Measurements from ENCODE around the gene FGFR2. TPM values are rescaled to one million over a fixed set of nuclear protein-coding genes. Genes with fewer than 3 reads are reported as not detected.

FGFR2 gene
- total and polyA plus RNA-seq, 2 donors (not counting 3 experiments of a cell fraction or from before 2014, with no cell fraction given) = 0.06 TPM; not detected in 1

DNA sequence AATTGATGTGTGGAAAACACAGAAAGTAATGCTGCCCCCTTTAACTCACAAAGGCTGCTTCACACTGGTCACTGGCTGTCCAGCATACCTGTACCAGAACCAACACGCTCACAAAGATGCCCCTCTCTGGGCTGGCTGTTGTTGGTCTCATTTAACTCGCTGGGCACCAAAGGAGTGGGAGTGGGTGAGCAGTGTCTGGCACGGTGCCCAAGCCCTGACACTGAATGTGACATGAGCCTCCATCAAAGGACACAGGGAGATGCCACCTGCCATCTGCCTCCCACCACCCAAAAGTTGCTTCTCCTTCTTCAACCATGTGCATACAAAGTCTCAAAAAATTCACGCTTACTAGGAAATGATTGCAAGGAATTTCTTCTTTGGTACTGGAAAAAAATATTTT lies 86.8 kb downstream of the FGFR2 start:
- no peaks in the 10 kb centered on the region for H3K9me3 ChIP-seq (replicated peaks; ENCODE audit: control insufficient read depth, insufficient read depth, low read length)
- TF ChIP-seq FOS (IDR thresholded peaks at IDR 0.05; ENCODE audit: borderline replicate concordance, insufficient read depth, low read length) = no peak
- intact Hi-C loops (cut with micrococcal nuclease) = no loop called here
- H3K9me1 ChIP-seq (replicated peaks; ENCODE audit: control insufficient read depth, extremely low read depth, insufficient read depth, low read length) = no peaks in the 10 kb centered on the region
- H2AFZ ChIP-seq (ENCODE audit: low read depth, low read length) = no peak overlapping the region
- H3K9ac ChIP-seq (replicated peaks; ENCODE audit: extremely low read depth, insufficient read depth, low read length) = no peak overlapping the region
- no peak overlapping the region for H3K27ac ChIP-seq (ENCODE audit: insufficient read depth, low read depth, low read length)
- BruUV-seq (replicated peaks) = no TSS peak
- no peak overlapping the region for H3K4me2 ChIP-seq (ENCODE audit: insufficient read depth, low read length)
- H3K36me3 ChIP-seq (ENCODE audit: control insufficient read depth in 2 of 2, extremely low read depth in 1 of 2, insufficient read depth in 2 of 2, low read length in 2 of 2) = no peaks in the 10 kb centered on the region
- dilution Hi-C loops (cut with MboI; ENCODE audit: extremely low pct_ligation_motif_present, low sequenced_read_pairs) = no loop called here
- no peaks in the 10 kb centered on the region for H3K4me1 ChIP-seq (ENCODE audit: control insufficient read depth, extremely low read depth, insufficient read depth, low read length)
- ChIA-PET POLR2A (no interaction called here), CTCF (no interaction called here)
- no peaks in the 10 kb centered on the region for H3K27me3 ChIP-seq (ENCODE audit: control insufficient read depth in 2 of 2, insufficient read depth in 2 of 2, low read length in 2 of 2)
- no peak overlapping the region for H3K4me3 ChIP-seq (replicated peaks in 1 of 3; ENCODE audit: insufficient read depth in 1 of 3, low read depth in 1 of 3, low read length in 3 of 3)
- H4K20me1 ChIP-seq (replicated peaks; ENCODE audit: control insufficient read depth, extremely low read depth, insufficient read depth, low read length) = no peaks in the 10 kb centered on the region
- FAIRE-seq = no peak
- no peak for DNase-seq (ENCODE audit: low read depth, low spot score)
- H3K79me2 ChIP-seq (ENCODE audit: control insufficient read depth, insufficient read depth, low read length) = no peaks in the 10 kb centered on the region

DNA sequence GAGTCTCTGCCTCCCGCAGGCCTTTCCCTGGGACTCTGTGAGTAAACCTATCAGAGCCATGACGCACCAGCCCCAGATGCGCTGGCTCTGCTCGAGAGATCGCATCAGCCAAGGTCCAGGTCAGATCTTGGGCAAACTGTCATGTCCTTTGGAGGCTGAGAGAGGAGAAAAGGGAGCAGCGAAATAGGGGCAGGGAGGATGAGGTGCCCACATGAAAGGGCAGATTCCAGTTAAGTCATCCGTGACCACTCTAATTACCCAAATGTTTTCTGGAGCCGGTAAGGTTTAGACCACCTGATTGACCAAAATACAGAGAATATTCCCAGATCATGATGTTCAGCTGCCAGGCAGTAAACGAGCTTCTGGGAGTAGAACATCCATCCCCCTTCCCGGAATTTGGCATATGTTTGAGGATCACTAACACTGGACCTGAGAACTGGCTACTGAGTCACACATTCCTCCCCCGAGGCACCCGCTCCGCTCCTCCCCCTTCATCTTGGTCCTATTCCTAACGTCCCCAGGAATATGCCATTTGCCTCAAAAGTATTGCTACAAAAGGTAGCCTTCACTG lies 88.0 kb downstream of the FGFR2 start:
- Histone ChIP-seq H3K4me2 (ENCODE audit: insufficient read depth, low read length) (no peak overlapping the region), H3K9me3 (replicated peaks; ENCODE audit: control insufficient read depth, insufficient read depth, low read length) (no peaks in the 10 kb centered on the region), H3K27me3 (ENCODE audit: control insufficient read depth in 2 of 2, insufficient read depth in 2 of 2, low read length in 2 of 2) (no peaks in the 10 kb centered on the region), H3K27ac (ENCODE audit: insufficient read depth, low read depth, low read length) (no peak overlapping the region), H3K36me3 (ENCODE audit: control insufficient read depth in 2 of 2, extremely low read depth in 1 of 2, insufficient read depth in 2 of 2, low read length in 2 of 2) (no peaks in the 10 kb centered on the region), H3K4me3 (replicated peaks in 1 of 3; ENCODE audit: insufficient read depth in 1 of 3, low read depth in 1 of 3, low read length in 3 of 3) (no peak overlapping the region), H3K79me2 (ENCODE audit: control insufficient read depth, insufficient read depth, low read length) (no peaks in the 10 kb centered on the region), H2AFZ (ENCODE audit: low read depth, low read length) (no peak overlapping the region), H3K9ac (replicated peaks; ENCODE audit: extremely low read depth, insufficient read depth, low read length) (no peak overlapping the region), H3K4me1 (ENCODE audit: control insufficient read depth, extremely low read depth, insufficient read depth, low read length) (no peaks in the 10 kb centered on the region), H4K20me1 (replicated peaks; ENCODE audit: control insufficient read depth, extremely low read depth, insufficient read depth, low read length) (no peaks in the 10 kb centered on the region), H3K9me1 (replicated peaks; ENCODE audit: control insufficient read depth, extremely low read depth, insufficient read depth, low read length) (no peaks in the 10 kb centered on the region)
- FAIRE-seq = no peak
- no peak for DNase-seq (ENCODE audit: low read depth, low spot score)
- TF ChIP-seq FOS (IDR thresholded peaks at IDR 0.05; ENCODE audit: borderline replicate concordance, insufficient read depth, low read length) = no peak
- no peak for TF ChIP-seq EZH2 (IDR thresholded peaks at IDR 0.05; ENCODE audit: borderline replicate concordance, low read depth, low read length, severe bottlenecking)
- no peak for TF ChIP-seq MYC (IDR thresholded peaks at IDR 0.05; ENCODE audit: low read depth, low read length)
- TF ChIP-seq, protein P1, sequence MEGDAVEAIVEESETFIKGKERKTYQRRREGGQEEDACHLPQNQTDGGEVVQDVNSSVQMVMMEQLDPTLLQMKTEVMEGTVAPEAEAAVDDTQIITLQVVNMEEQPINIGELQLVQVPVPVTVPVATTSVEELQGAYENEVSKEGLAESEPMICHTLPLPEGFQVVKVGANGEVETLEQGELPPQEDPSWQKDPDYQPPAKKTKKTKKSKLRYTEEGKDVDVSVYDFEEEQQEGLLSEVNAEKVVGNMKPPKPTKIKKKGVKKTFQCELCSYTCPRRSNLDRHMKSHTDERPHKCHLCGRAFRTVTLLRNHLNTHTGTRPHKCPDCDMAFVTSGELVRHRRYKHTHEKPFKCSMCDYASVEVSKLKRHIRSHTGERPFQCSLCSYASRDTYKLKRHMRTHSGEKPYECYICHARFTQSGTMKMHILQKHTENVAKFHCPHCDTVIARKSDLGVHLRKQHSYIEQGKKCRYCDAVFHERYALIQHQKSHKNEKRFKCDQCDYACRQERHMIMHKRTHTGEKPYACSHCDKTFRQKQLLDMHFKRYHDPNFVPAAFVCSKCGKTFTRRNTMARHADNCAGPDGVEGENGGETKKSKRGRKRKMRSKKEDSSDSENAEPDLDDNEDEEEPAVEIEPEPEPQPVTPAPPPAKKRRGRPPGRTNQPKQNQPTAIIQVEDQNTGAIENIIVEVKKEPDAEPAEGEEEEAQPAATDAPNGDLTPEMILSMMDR (IDR thresholded peaks at IDR 0.05; ENCODE audit: extremely low read depth in 1 of 2, insufficient read depth in 1 of 2, low read depth in 1 of 2, low read length in 2 of 2) = no peak
- TF ChIP-seq POLR2AphosphoS5 (IDR thresholded peaks at IDR 0.05; ENCODE audit: insufficient read depth, low read depth, low read length) = no peak
- TF ChIP-seq, protein P2, sequence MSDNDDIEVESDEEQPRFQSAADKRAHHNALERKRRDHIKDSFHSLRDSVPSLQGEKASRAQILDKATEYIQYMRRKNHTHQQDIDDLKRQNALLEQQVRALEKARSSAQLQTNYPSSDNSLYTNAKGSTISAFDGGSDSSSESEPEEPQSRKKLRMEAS (IDR thresholded peaks at IDR 0.05; ENCODE audit: insufficient read depth, insufficient read length) = no peak
- no peak for TF ChIP-seq JUN (IDR thresholded peaks at IDR 0.05; ENCODE audit: borderline replicate concordance, insufficient read depth, insufficient read length, low read depth)
- TF ChIP-seq GATA2 (IDR thresholded peaks at IDR 0.05; ENCODE audit: insufficient read depth, insufficient read length, low read depth, low read length) = no peak
- TF ChIP-seq POLR2A (IDR thresholded peaks at IDR 0.05; ENCODE audit: low read depth, low read length) = no peak
- POLR2A ChIA-PET = no interaction called here
- dilution Hi-C loops (cut with MboI; ENCODE audit: extremely low pct_ligation_motif_present, low sequenced_read_pairs) (no loop called here), intact Hi-C loops (cut with micrococcal nuclease) (no loop called here)
- CTCF ChIA-PET = no interaction called here
- no TSS peak for BruUV-seq (replicated peaks)
